Peyer's patch (tissue), 4 donors: ENCODE measurements around the gene ARFGAP1. TPM values are rescaled to one million over a fixed set of nuclear protein-coding genes. Genes with fewer than 3 reads are reported as not detected.
A peak's percentile ranks its signal among the peaks of the same experiment; 100 is the strongest.

Source experiments
- DNase-seq, 3 donors: peaks; one replicate each; pipeline ENCODE4 v3.0.0-alpha.2; 2017 to 2019
- H3K27ac ChIP-seq, 4 donors: fragments of 200-600 bp; sonication (generic); one replicate each; pipeline ENCODE4 v1.5.1; 2016 to 2019
- H3K27me3 ChIP-seq, 2 donors: fragments of 200-600 bp; sonication (generic); one replicate each; pipeline ENCODE4 v1.5.1; 2019
- H3K36me3 ChIP-seq, 3 donors: fragments of 200-600 bp; sonication (generic); one replicate each; pipeline ENCODE4 v1.5.1; 2016 to 2019
- H3K4me1 ChIP-seq, 4 donors: fragments of 200-600 bp; sonication (generic); one replicate each; pipeline ENCODE4 v1.5.1; 2016 to 2019
- H3K4me3 ChIP-seq, 4 donors: fragments of 200-600 bp; sonication (generic); 1 replicate in 3 of 4; 2 replicates in 1 of 4; pipeline ENCODE4 v1.5.1; 2016 to 2019; ENCODE audit warnings: mild to moderate bottlenecking in 1 of 4
- H3K9me3 ChIP-seq, 4 donors: fragments of 200-600 bp; sonication (generic); one replicate each; pipeline ENCODE4 v1.5.1; 2016 to 2019; ENCODE audit warnings: mild to moderate bottlenecking in 1 of 4
- CTCF ChIP-seq, 6 experiments: fragments of 450-650 bp in 4 of 6; fragments of 200-600 bp in 2 of 6; sonication (generic) in 1 of 6; IDR thresholded peaks; one replicate each; pipeline ENCODE4 v1.5.1; 2017 to 2019; ENCODE audit warnings: antibody characterized with exemption in 6 of 6, mild to moderate bottlenecking in 3 of 6, moderate library complexity in 1 of 6
- POLR2A ChIP-seq, 2 donors: fragments of 450-650 bp; IDR thresholded peaks; one replicate each; pipeline ENCODE4 v1.5.1; 2017; ENCODE audit warnings: antibody characterized with exemption in 2 of 2, mild to moderate bottlenecking in 2 of 2, moderate library complexity in 2 of 2
- total RNA-seq, 4 donors: library from RNA; depleted of rRNA; stranded (reverse); fragments of >200 nt; gene quantifications; one replicate each; pipeline ENCODE4 v1.1.0, GENCODE V29; 2016

Gene ARFGAP1
- total RNA-seq, 4 donors from 2014 or later, result 66.6 to 149 (median 89.8) TPM

GRCh38 chr20:63232235-63233060, 40.2 kb upstream of the ARFGAP1 start:
- H3K9me3 ChIP-seq, result no peaks in the 10 kb centered on the region
- DNase-seq, result no peak
- no peaks in the 10 kb centered on the region for H3K4me1 ChIP-seq
- no peak overlapping the region for H3K27ac ChIP-seq
- no peaks in the 10 kb centered on the region for H3K27me3 ChIP-seq
- H3K4me3 ChIP-seq, result no peak overlapping the region
- no peak for TF ChIP-seq CTCF (IDR thresholded peaks at IDR 0.05)
- TF ChIP-seq POLR2A (IDR thresholded peaks at IDR 0.05), result no peak
- H3K36me3 ChIP-seq, result no peaks in the 10 kb centered on the region

- no peaks in the 10 kb centered on the region for H3K36me3 ChIP-seq
- TF ChIP-seq CTCF (IDR thresholded peaks at IDR 0.05) (no peak), POLR2A (IDR thresholded peaks at IDR 0.05) (no peak)
Observed at GRCh38 chr20:63233061-63233344, 39.6 kb upstream of the ARFGAP1 start.

GRCh38 chr20:63233924-63234323, 38.7 kb upstream of the ARFGAP1 start:
- H3K4me1 ChIP-seq, result no peaks in the 10 kb centered on the region
- TF ChIP-seq CTCF (IDR thresholded peaks at IDR 0.05), result no peak
- no peak for TF ChIP-seq POLR2A (IDR thresholded peaks at IDR 0.05)
- no peak for DNase-seq
- no peaks in the 10 kb centered on the region for H3K9me3 ChIP-seq
- no peak overlapping the region for H3K4me3 ChIP-seq
- H3K27me3 ChIP-seq, result no peaks in the 10 kb centered on the region
- no peaks in the 10 kb centered on the region for H3K36me3 ChIP-seq
- no peak overlapping the region for H3K27ac ChIP-seq

More at GRCh38 chr20:63233061-63233344, 39.6 kb upstream of the ARFGAP1 start:
- no peaks in the 10 kb centered on the region for H3K4me1 ChIP-seq
- DNase-seq, result no peak
- no peak overlapping the region for H3K27ac ChIP-seq
- no peaks in the 10 kb centered on the region for H3K27me3 ChIP-seq
- no peaks in the 10 kb centered on the region for H3K9me3 ChIP-seq
- H3K4me3 ChIP-seq, result no peak overlapping the region

GRCh38 chr20:63234693-63235398, 37.8 kb upstream of the ARFGAP1 start:
- no peak for DNase-seq
- Histone ChIP-seq H3K36me3 (no peaks in the 10 kb centered on the region), H3K9me3 (no peaks in the 10 kb centered on the region), H3K27ac (no peak overlapping the region), H3K4me1 (no peaks in the 10 kb centered on the region), H3K27me3 (no peaks in the 10 kb centered on the region), H3K4me3 (no peak overlapping the region)
- TF ChIP-seq CTCF (IDR thresholded peaks at IDR 0.05) (peak in 4 of 6 experiments; percentile 21 to 49 (median 31)), POLR2A (IDR thresholded peaks at IDR 0.05) (no peak)

- Histone ChIP-seq H3K4me1 (no peaks in the 10 kb centered on the region), H3K27me3 (no peaks in the 10 kb centered on the region), H3K36me3 (no peaks in the 10 kb centered on the region), H3K27ac (no peak within 1 kb of the TSS), H3K9me3 (no peaks in the 10 kb centered on the region), H3K4me3 (no peak within 1 kb of the TSS)
- TF ChIP-seq POLR2A (IDR thresholded peaks at IDR 0.05) (no peak), CTCF (IDR thresholded peaks at IDR 0.05) (no peak)
- DNase-seq, result no peak
Observed at GRCh38 chr20:63235399-63235983, 37.1 kb upstream of the ARFGAP1 start, which contains the start of gene BIRC7. BIRC7 (plus strand) TSS chr20:63235905; CDS start chr20:63236097, 192 bp downstream.
